ENCODE results near the gene SKI. TPM values are rescaled to one million over a fixed set of nuclear protein-coding genes. Genes with fewer than 3 reads are reported as not detected.

SKI gene
- total RNA-seq, 1 experiment from 2014 or later: 89.5 TPM

GRCh38 chr1:2348346-2349325 is 120.5 kb downstream of the SKI start:
- peak overlapping the region in 1 of 3 experiments; percentile 87; a peak in 1 of 7 replicates for H3K27ac Mint-ChIP-seq
- H4K91ac ChIP-seq (ENCODE audit: insufficient read length, low read depth, low read length): no peak overlapping the region
- H2BK15ac ChIP-seq (ENCODE audit: low read depth, low read length): no peak overlapping the region
- no peaks in the 10 kb centered on the region for H3K79me1 ChIP-seq (ENCODE audit: insufficient read depth, low read depth, low read length, poor library complexity, severe bottlenecking)
- peaks cover 0 to 9% of the 10 kb centered on the region in 2 experiments; a peak in 1 of 4 replicates for H3K4me1 Mint-ChIP-seq
- H3K9ac ChIP-seq (ENCODE audit: extremely low read depth, insufficient read length, low read length): no peak overlapping the region
- H3K9me3 Mint-ChIP-seq: no peaks in the 10 kb centered on the region
- no peak overlapping the region for H2BK120ac ChIP-seq (ENCODE audit: low read depth, low read length, poor library complexity, severe bottlenecking)
- no peak overlapping the region for H3K56ac ChIP-seq (ENCODE audit: insufficient read length, low read depth, low read length)
- H4K5ac ChIP-seq (ENCODE audit: insufficient read length, low read depth, low read length): no peak overlapping the region
- H3K27ac ChIP-seq (ENCODE audit: insufficient read length, low read depth, low read length): no peak overlapping the region
- H3K14ac ChIP-seq (ENCODE audit: insufficient read depth, low read length): no peak overlapping the region
- no peak overlapping the region for H3K18ac ChIP-seq (ENCODE audit: insufficient read length, low read depth, low read length)
- H2AFZ ChIP-seq (ENCODE audit: low read length): no peak overlapping the region
- DNase-seq: no peak
- H3K4ac ChIP-seq (ENCODE audit: low read depth, low read length): no peak overlapping the region
- no peak for TF ChIP-seq CTCF (conservative IDR thresholded peaks at IDR 0.05)
- H3K23ac ChIP-seq (ENCODE audit: insufficient read length, low read depth, low read length): no peak overlapping the region
- H2BK20ac ChIP-seq (ENCODE audit: low read depth, low read length, poor library complexity, severe bottlenecking): no peak overlapping the region
- H3K9me3 ChIP-seq (ENCODE audit: control insufficient read depth, low read depth, low read length): no peaks in the 10 kb centered on the region
- no peak overlapping the region for H2BK5ac ChIP-seq (ENCODE audit: insufficient read length, low read length)
- no peak overlapping the region for H3K4me3 Mint-ChIP-seq
- H3T11ph ChIP-seq (ENCODE audit: low read length): no peak overlapping the region
- no peaks in the 10 kb centered on the region for H3K36me3 Mint-ChIP-seq (ENCODE audit: insufficient read depth in 1 of 3, low read depth in 3 of 3)
- no peak overlapping the region for H4K8ac ChIP-seq (replicated peaks; ENCODE audit: insufficient read length, low read depth, low read length)
- H2BK12ac ChIP-seq (ENCODE audit: insufficient read length, low read depth, low read length): no peak overlapping the region
- H2AK5ac ChIP-seq (ENCODE audit: insufficient read length, low read length): no peak overlapping the region
- H3K4me2 ChIP-seq (ENCODE audit: insufficient read depth, insufficient read length, low read length): no peak overlapping the region
- no peaks in the 10 kb centered on the region for H4K20me1 ChIP-seq (ENCODE audit: control insufficient read depth, insufficient read depth, insufficient read length)
- H3K23me2 ChIP-seq (ENCODE audit: insufficient read length, low read depth, low read length, poor library complexity, severe bottlenecking): no peaks in the 10 kb centered on the region
- no peaks in the 10 kb centered on the region for H3K27me3 Mint-ChIP-seq (ENCODE audit: low read depth)
- WGBS (ENCODE audit: extremely low coverage, insufficient read length, low lambda C conversion rate): no CpG with 5 or more reads among the region's 59 CpGs
- H3K79me2 ChIP-seq (ENCODE audit: insufficient read depth, low read length): no peaks in the 10 kb centered on the region
- H3K27me3 ChIP-seq (ENCODE audit: insufficient read depth, low read length): no peaks in the 10 kb centered on the region
- H3K4me1 ChIP-seq (ENCODE audit: insufficient read depth, low read length): no peaks in the 10 kb centered on the region
